SKM-1 (cell line): ENCODE measurements around the gene PZP.

ENCODE experiments used
- DNase-seq: peaks from one replicate; lab custom pipeline; 2025; ENCODE audit not compliant: unreplicated experiment; lab: John Stamatoyannopoulos, UW

The PZP gene

GRCh38 chr12:9106610-9107541 is 101.3 kb downstream of the PZP start:
- DNase-seq: no peak

- no peak for DNase-seq
These were observed 102.1 kb downstream of the PZP start for GRCh38 chr12:9106067-9106466.

GRCh38 chr12:9104767-9105423 is 103.3 kb downstream of the PZP start:
- no peak for DNase-seq

GRCh38 chr12:9104087-9104486 is 104.1 kb downstream of the PZP start:
- DNase-seq: no peak

- no peak for DNase-seq
These were observed 104.9 kb downstream of the PZP start for GRCh38 chr12:9103050-9103849.

- no peak for DNase-seq
These were observed 107.0 kb downstream of the PZP start for GRCh38 chr12:9101018-9101687.

- no peak for DNase-seq
These were observed 108.5 kb downstream of the PZP start for GRCh38 chr12:9099552-9100190.
